K562 (cell line): ENCODE results near the gene SEPHS2. TPM values are rescaled to one million over a fixed set of nuclear protein-coding genes. Genes with fewer than 3 reads are reported as not detected.

Experiments used
- ADNP ChIP-seq: fragments of 200-800 bp; sonication (Bioruptor generic); IDR thresholded peaks from 2 replicates; pipeline ENCODE4 v1.6.1; 2016; ENCODE audit warnings: missing genetic modification characterization, missing compliant biosample characterization
- CC2D1A ChIP-seq: fragments of 450-650 bp; IDR thresholded peaks from 2 replicates; pipeline ENCODE4 v1.6.1; 2017; ENCODE audit warnings: mild to moderate bottlenecking
- CEBPB ChIP-seq: fragments of 450-650 bp; IDR thresholded peaks from 2 replicates; pipeline ENCODE4 v1.6.1; 2016; ENCODE audit warnings: missing genetic modification characterization, missing compliant biosample characterization
- CREBBP ChIP-seq: IDR thresholded peaks from one replicate; pipeline ENCODE4 v1.6.1; 2012; ENCODE audit warnings: low read depth, mild to moderate bottlenecking, control low read depth, inconsistent platforms, low read length
- FOXA3 ChIP-seq, 2 experiments: fragments of 450-650 bp in 1 of 2; sonication (generic) in 1 of 2; formaldehyde crosslinking; IDR thresholded peaks in 1 of 2; conservative IDR thresholded peaks in 1 of 2; 2 replicates each; pipeline versions ENCODE4 v1.4.0 to v1.8.0; 2020 to 2022; ENCODE audit warnings: mild to moderate bottlenecking in 2 of 2, missing genetic modification reagents in 1 of 2
- FOXK1 ChIP-seq: sonication (generic); formaldehyde crosslinking; IDR thresholded peaks from 2 replicates; pipeline ENCODE4 v1.8.0; 2022; ENCODE audit warnings: missing genetic modification reagents, mild to moderate bottlenecking, borderline replicate concordance
- MYBL2 ChIP-seq, 2 experiments: fragments of 450-650 bp in 1 of 2; sonication (generic) in 1 of 2; formaldehyde crosslinking in 1 of 2; IDR thresholded peaks; 2 replicates each; pipeline versions ENCODE4 v1.6.1 to v1.8.1; 2017 to 2022; ENCODE audit warnings: borderline replicate concordance in 1 of 2, inconsistent platforms in 1 of 2, low read depth in 1 of 2, mild to moderate bottlenecking in 1 of 2, missing genetic modification reagents in 1 of 2, moderate library complexity in 1 of 2
- NBN ChIP-seq: fragments of 450-650 bp; IDR thresholded peaks from 2 replicates; pipeline ENCODE4 v1.6.1; 2016; ENCODE audit warnings: low read depth, mild to moderate bottlenecking
- NR2C2 ChIP-seq, 2 experiments: fragments of 200-800 bp in 1 of 2; sonication (Bioruptor generic) in 1 of 2; sonication (generic) in 1 of 2; formaldehyde crosslinking in 1 of 2; IDR thresholded peaks; 2 replicates each; pipeline versions ENCODE4 v1.6.1 to v1.8.0; 2016 to 2022; ENCODE audit warnings: mild to moderate bottlenecking in 1 of 2, missing compliant biosample characterization in 1 of 2, missing genetic modification characterization in 1 of 2, missing genetic modification reagents in 1 of 2
- RBM15 ChIP-seq: fragments of 200-400 bp; formaldehyde crosslinking; IDR thresholded peaks from 2 replicates; pipeline ENCODE4 v1.6.1; 2018; ENCODE audit warnings: mild to moderate bottlenecking, low read length, moderate library complexity; ENCODE audit not compliant: insufficient read depth
- THRAP3 ChIP-seq: fragments of 450-650 bp; IDR thresholded peaks from 2 replicates; pipeline ENCODE4 v1.6.1; 2016; ENCODE audit warnings: mild to moderate bottlenecking, inconsistent platforms, borderline replicate concordance
- ZNF589 ChIP-seq: fragments of 200-800 bp; sonication (Bioruptor generic); IDR thresholded peaks from 2 replicates; pipeline ENCODE4 v1.6.1; 2016; ENCODE audit warnings: low read depth, missing genetic modification characterization, missing compliant biosample characterization
- polyA plus RNA-seq, 8 experiments: library from polyadenylated mRNA; depleted of rRNA in 4 of 8; stranded (reverse) in 5 of 8; unstranded in 3 of 8; fragments of >200 nt; fragmentation: Nextera tagmentation in 2 of 8; fragmentation: Illumina TruSeq in 1 of 8; extraction: Ambion mirVana in 2 of 8; extraction: Trizol in 1 of 8; gene quantifications; 2 replicates each; pipeline versions ENCODE4 v1.2.1 to v1.2.3, GENCODE V29; 2011 to 2014; ENCODE audit warnings: inconsistent platforms in 1 of 8, missing spikeins in 1 of 8
- total RNA-seq, 7 experiments: library from RNA; depleted of rRNA in 6 of 7; stranded (reverse); fragments of >200 nt in 6 of 7; fragmentation: Illumina TruSeq in 2 of 7; extraction: Trizol in 2 of 7; gene quantifications; 2 replicates each; pipeline versions ENCODE4 v1.2.1 to v1.2.3, GENCODE V29; 2011 to 2021; ENCODE audit warnings: low replicate concordance in 1 of 7
- TF ChIP-seq, protein P1 (sequence below), 2 experiments: fragments of 450-650 bp; IDR thresholded peaks; 2 replicates each; pipeline ENCODE4 v1.6.1; 2016; ENCODE audit warnings: mild to moderate bottlenecking in 2 of 2, borderline replicate concordance in 1 of 2, low read depth in 1 of 2, moderate library complexity in 1 of 2
- TF ChIP-seq, protein P2 (sequence below), 2 experiments: fragments of 450-650 bp; conservative IDR thresholded peaks; 2 replicates each; pipeline ENCODE4 v1.6.1; 2017; ENCODE audit warnings: mild to moderate bottlenecking in 2 of 2, moderate library complexity in 2 of 2
- TF ChIP-seq, protein P3 (sequence below): fragments of 450-650 bp; formaldehyde crosslinking; IDR thresholded peaks from 2 replicates; pipeline ENCODE4 v1.4.0; 2022; ENCODE audit warnings: missing genetic modification characterization

The SEPHS2 gene
- total and polyA plus RNA-seq, 9 of the 15 experiments (the other 6 are each of a cell fraction or from before 2014, with no cell fraction given), result 20.9 to 90.6 (median 43.4) TPM

DNA sequence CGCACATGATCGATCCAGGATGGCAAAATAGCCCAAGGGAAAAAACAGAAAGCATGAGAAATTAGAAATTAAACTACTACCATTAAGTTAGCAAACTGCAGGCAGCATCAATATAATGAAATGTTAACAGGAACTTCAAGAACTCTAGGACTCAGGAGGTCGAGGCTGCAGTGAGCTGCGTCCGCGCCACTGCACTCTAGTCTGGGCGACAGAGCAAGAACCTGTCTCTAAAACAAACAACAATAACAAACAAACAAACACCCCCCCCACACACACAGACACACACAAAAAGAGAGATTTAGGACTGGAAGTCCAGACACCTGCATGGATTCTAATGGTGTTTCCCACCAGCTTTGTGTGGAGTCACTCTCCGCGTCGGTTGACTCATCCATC lies 525 bp upstream of the SEPHS2 start (continued):
- TF ChIP-seq, protein P1, sequence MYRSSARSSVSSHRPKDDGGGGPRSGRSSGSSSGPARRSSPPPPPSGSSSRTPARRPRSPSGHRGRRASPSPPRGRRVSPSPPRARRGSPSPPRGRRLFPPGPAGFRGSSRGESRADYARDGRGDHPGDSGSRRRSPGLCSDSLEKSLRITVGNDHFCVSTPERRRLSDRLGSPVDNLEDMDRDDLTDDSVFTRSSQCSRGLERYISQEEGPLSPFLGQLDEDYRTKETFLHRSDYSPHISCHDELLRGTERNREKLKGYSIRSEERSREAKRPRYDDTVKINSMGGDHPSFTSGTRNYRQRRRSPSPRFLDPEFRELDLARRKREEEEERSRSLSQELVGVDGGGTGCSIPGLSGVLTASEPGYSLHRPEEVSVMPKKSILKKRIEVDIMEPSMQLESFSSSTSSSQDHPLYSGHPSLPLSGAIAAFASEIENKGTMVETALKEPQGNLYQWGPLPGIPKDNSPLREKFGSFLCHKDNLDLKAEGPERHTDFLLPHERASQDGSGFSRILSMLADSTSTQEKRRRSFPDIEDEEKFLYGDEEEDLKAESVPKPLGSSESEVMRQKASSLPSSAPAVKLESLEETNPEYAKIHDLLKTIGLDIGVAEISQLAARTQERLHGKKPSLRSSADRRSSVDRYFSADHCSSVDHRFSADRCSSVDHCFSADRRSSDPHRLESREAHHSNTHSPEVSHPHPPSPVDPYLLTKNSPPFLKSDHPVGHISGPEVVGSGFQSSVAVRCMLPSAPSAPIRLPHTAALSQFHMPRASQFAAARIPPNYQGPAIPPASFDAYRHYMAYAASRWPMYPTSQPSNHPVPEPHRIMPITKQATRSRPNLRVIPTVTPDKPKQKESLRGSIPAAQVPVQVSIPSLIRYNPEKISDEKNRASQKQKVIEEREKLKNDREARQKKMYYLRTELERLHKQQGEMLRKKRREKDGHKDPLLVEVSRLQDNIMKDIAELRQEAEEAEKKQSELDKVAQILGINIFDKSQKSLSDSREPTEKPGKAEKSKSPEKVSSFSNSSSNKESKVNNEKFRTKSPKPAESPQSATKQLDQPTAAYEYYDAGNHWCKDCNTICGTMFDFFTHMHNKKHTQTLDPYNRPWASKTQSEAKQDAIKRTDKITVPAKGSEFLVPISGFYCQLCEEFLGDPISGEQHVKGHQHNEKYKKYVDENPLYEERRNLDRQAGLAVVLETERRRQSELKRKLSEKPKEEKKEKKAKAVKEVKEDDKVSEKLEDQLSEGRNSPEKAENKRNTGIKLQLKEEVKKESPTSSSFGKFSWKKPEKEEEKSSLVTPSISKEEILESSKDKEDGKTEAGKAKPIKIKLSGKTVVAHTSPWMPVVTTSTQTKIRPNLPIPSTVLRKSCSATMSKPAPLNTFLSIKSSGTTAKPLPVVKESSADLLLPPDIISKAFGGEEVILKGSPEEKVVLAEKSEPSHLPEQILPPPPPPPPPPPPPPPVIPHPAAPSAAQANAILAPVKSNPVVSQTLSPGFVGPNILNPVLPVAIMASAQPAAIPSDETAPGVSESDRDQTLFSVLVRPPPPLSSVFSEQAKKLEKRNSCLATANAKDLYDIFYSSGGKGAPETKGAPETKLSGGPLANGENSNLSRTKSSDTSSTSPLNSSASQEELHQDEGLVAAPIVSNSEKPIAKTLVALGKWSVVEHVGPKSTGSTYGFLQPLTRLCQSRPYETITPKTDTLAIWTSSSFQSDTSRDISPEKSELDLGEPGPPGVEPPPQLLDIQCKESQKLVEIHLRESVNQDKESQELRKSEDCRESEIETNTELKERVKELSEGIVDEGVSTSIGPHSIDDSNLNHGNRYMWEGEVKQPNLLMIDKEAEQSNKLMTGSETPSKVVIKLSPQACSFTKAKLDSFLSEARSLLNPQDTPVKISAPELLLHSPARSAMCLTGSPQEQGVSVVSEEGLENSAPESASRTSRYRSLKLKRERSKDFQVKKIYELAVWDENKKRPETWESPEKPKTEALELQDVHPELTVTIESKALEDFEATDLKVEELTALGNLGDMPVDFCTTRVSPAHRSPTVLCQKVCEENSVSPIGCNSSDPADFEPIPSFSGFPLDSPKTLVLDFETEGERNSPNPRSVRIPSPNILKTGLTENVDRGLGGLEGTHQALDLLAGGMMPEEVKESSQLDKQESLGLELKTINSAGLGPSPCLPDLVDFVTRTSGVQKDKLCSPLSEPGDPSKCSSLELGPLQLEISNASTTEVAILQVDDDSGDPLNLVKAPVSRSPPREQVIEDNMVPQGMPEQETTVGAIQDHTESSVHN (IDR thresholded peaks at IDR 0.05; ENCODE audit: borderline replicate concordance in 1 of 2, low read depth in 1 of 2), result 0 out of 4 replicates have a peak, but pooled peaks of 1 of the 2 experiments have one; percentile 0
- peak; percentile 9; the same call in 1 of the 2 replicates for TF ChIP-seq NBN
- TF ChIP-seq FOXA3 (CRISPR knock-in tag; conservative IDR thresholded peaks at IDR 0.05 in 1 of 2, IDR thresholded peaks at IDR 0.05 in 1 of 2), result 0 out of 4 replicates have a peak, but pooled peaks of 1 of the 2 experiments have one; percentile 27
- 0 out of 2 replicates have a peak, but pooled peaks have one; percentile 8 for TF ChIP-seq FOXK1 (CRISPR knock-in tag)
- no peak for TF ChIP-seq CREBBP
- no peak for TF ChIP-seq RBM15
- no peak for TF ChIP-seq NR2C2 (CRISPR knock-in tag; IDR thresholded peaks at IDR 0.05)
- TF ChIP-seq NR2C2 (tag; IDR thresholded peaks at IDR 0.05), result peak; percentile 20; the same call in 1 of the 2 replicates
- TF ChIP-seq, protein P2, sequence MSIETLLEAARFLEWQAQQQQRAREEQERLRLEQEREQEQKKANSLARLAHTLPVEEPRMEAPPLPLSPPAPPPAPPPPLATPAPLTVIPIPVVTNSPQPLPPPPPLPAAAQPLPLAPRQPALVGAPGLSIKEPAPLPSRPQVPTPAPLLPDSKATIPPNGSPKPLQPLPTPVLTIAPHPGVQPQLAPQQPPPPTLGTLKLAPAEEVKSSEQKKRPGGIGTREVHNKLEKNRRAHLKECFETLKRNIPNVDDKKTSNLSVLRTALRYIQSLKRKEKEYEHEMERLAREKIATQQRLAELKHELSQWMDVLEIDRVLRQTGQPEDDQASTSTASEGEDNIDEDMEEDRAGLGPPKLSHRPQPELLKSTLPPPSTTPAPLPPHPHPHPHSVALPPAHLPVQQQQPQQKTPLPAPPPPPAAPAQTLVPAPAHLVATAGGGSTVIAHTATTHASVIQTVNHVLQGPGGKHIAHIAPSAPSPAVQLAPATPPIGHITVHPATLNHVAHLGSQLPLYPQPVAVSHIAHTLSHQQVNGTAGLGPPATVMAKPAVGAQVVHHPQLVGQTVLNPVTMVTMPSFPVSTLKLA (conservative IDR thresholded peaks at IDR 0.05), result no peak
- TF ChIP-seq THRAP3, result peak; percentile 93
- 0 out of 2 replicates have a peak, but pooled peaks have one; percentile 20 for TF ChIP-seq CC2D1A
- 0 out of 2 replicates have a peak, but pooled peaks have one; percentile 37 for TF ChIP-seq ADNP (tag)
- TF ChIP-seq CEBPB (tag), result peak; percentile 17
- peak; percentile 2; the same call in 1 of the 2 replicates for TF ChIP-seq ZNF589
- TF ChIP-seq, protein P3, sequence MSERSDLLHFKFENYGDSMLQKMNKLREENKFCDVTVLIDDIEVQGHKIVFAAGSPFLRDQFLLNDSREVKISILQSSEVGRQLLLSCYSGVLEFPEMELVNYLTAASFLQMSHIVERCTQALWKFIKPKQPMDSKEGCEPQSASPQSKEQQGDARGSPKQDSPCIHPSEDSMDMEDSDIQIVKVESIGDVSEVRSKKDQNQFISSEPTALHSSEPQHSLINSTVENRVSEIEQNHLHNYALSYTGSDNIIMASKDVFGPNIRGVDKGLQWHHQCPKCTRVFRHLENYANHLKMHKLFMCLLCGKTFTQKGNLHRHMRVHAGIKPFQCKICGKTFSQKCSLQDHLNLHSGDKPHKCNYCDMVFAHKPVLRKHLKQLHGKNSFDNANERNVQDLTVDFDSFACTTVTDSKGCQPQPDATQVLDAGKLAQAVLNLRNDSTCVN (CRISPR knock-in tag), result 0 out of 2 replicates have a peak, but pooled peaks have one; percentile 1
- 0 out of 2 replicates have a peak, but pooled peaks have one; percentile 5 for TF ChIP-seq MYBL2 (IDR thresholded peaks at IDR 0.05; ENCODE audit: low read depth)
- no peak for TF ChIP-seq MYBL2 (CRISPR knock-in tag; IDR thresholded peaks at IDR 0.05; ENCODE audit: borderline replicate concordance)
